Suprapubic skin (tissue), 4 donors: Measurements from ENCODE around the gene TMEM45B.
"Not testable (repeated sequence)": the region's sequence is repeated elsewhere in the genome, so short reads cannot be mapped to it uniquely, and the experiment has no call there.

Experiments
- EP300 ChIP-seq: sonication (generic); formaldehyde crosslinking; IDR thresholded peaks from one replicate; pipeline ENCODE4 v1.6.1; 2017; ENCODE audit warnings: antibody characterized with exemption
- POLR2A ChIP-seq, 2 donors: fragments of 450-650 bp; IDR thresholded peaks; one replicate each; pipeline ENCODE4 v1.6.1; 2017; ENCODE audit warnings: antibody characterized with exemption in 2 of 2, mild to moderate bottlenecking in 2 of 2, moderate library complexity in 2 of 2
- POLR2AphosphoS5 ChIP-seq, 3 donors: sonication (generic); formaldehyde crosslinking; IDR thresholded peaks; one replicate each; pipeline ENCODE4 v1.6.1; 2017; ENCODE audit warnings: antibody characterized with exemption in 3 of 3
- TF ChIP-seq, protein P1 (sequence below), 2 donors: fragments of 200-600 bp in 1 of 2; fragments of 450-650 bp in 1 of 2; sonication (generic) in 1 of 2; IDR thresholded peaks; one replicate each; pipeline ENCODE4 v1.5.1; 2016 to 2019; ENCODE audit warnings: antibody characterized with exemption in 2 of 2, mild to moderate bottlenecking in 1 of 2, moderate library complexity in 1 of 2

DNA sequence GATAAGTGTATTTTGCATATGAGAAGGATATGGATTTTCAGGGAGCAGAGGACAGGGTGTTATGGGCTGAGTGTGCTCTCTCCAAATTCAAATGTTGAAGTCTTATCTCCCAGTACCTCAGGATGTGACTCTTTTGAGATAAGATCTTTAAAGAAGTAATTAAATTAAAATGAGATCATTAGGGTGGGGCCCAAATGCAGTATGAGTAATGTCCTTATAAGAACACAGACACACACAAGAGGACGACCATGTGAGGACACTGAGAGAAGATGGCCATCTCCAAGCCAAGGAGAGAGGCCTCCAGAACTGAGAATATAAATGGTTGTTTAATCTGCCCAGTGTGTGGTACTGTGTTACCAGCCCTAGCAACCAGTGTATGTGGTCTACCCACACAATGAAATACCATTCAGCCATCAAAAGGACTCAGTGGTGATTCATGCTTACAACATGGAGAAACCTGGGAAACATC lies 20.8 kb downstream of the TMEM45B start:
- TF ChIP-seq POLR2AphosphoS5 (IDR thresholded peaks at IDR 0.05); POLR2A (IDR thresholded peaks at IDR 0.05); EP300: not testable (repeated sequence)
- TF ChIP-seq, protein P1, sequence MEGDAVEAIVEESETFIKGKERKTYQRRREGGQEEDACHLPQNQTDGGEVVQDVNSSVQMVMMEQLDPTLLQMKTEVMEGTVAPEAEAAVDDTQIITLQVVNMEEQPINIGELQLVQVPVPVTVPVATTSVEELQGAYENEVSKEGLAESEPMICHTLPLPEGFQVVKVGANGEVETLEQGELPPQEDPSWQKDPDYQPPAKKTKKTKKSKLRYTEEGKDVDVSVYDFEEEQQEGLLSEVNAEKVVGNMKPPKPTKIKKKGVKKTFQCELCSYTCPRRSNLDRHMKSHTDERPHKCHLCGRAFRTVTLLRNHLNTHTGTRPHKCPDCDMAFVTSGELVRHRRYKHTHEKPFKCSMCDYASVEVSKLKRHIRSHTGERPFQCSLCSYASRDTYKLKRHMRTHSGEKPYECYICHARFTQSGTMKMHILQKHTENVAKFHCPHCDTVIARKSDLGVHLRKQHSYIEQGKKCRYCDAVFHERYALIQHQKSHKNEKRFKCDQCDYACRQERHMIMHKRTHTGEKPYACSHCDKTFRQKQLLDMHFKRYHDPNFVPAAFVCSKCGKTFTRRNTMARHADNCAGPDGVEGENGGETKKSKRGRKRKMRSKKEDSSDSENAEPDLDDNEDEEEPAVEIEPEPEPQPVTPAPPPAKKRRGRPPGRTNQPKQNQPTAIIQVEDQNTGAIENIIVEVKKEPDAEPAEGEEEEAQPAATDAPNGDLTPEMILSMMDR (IDR thresholded peaks at IDR 0.05), result not testable (repeated sequence)
